Gastrocnemius medialis (tissue), 4 donors: ENCODE results near the gene UBE2M.

Experiments
- POLR2A ChIP-seq, 2 donors: fragments of 450-650 bp; IDR thresholded peaks; one replicate each; pipeline ENCODE4 v1.6.1; 2017; ENCODE audit warnings: antibody characterized with exemption in 2 of 2, mild to moderate bottlenecking in 2 of 2, moderate library complexity in 2 of 2
- TF ChIP-seq, protein P1 (sequence below), 5 experiments: fragments of 450-650 bp in 3 of 5; fragments of 200-600 bp in 2 of 5; sonication (generic) in 2 of 5; IDR thresholded peaks in 4 of 5; conservative IDR thresholded peaks in 1 of 5; 1 replicate in 4 of 5; 2 replicates in 1 of 5; pipeline ENCODE4 v1.5.1; 2016 to 2019; ENCODE audit warnings: antibody characterized with exemption in 5 of 5, mild to moderate bottlenecking in 3 of 5, moderate library complexity in 3 of 5

DNA sequence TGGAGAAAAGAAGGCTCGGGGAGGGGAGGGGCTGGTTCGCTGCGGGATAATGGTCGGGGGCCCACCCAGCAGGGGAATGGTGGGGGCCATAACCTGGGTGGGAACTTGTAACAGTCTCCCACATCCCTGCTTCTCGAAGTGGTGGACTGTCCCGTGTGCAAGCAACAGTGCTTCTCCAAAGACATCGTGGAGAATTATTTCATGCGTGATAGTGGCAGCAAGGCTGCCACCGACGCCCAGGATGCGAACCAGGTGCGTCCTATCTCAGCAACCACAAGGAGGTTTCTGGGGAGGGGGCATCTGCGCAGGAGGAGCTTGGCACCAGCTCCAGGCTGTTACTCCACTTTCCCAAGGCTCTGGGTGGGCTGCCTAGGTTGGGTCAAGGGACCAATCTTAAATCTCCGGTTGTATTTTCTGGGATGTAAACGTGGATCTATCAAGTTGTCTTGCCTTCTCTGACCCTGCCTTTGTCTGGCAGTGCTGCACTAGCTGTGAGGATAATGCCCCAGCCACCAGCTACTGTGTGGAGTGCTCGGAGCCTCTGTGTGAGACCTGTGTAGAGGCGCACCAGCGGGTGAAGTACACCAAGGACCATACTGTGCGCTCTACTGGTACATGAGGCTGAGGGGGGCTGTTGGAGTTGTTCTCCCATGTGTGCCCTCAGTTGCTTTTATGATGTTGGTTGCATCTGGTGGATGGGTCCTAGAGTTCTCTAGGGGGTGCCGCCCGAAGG lies 13.0 kb downstream of the UBE2M start:
- TF ChIP-seq, protein P1, sequence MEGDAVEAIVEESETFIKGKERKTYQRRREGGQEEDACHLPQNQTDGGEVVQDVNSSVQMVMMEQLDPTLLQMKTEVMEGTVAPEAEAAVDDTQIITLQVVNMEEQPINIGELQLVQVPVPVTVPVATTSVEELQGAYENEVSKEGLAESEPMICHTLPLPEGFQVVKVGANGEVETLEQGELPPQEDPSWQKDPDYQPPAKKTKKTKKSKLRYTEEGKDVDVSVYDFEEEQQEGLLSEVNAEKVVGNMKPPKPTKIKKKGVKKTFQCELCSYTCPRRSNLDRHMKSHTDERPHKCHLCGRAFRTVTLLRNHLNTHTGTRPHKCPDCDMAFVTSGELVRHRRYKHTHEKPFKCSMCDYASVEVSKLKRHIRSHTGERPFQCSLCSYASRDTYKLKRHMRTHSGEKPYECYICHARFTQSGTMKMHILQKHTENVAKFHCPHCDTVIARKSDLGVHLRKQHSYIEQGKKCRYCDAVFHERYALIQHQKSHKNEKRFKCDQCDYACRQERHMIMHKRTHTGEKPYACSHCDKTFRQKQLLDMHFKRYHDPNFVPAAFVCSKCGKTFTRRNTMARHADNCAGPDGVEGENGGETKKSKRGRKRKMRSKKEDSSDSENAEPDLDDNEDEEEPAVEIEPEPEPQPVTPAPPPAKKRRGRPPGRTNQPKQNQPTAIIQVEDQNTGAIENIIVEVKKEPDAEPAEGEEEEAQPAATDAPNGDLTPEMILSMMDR (IDR thresholded peaks at IDR 0.05 in 4 of 5, conservative IDR thresholded peaks at IDR 0.05 in 1 of 5), result no peak
- no peak for TF ChIP-seq POLR2A (IDR thresholded peaks at IDR 0.05)
